Activated naive CD4-positive, alpha-beta T cell treated with anti-CD3 and anti-CD28 coated beads, Interleukin-2, amount 10 ng/mL, durations not matched to agents 7 days and 5 days (primary cell): ENCODE measurements around the gene LCE2B.
A peak's percentile ranks its signal among the peaks of the same experiment; 100 is the strongest.
"Not testable (repeated sequence)": the region's sequence is repeated elsewhere in the genome, so short reads cannot be mapped to it uniquely, and the experiment has no call there.

Experiments
- CTCF ChIA-PET: fragments of 350-600 bp; sonication (Branson Sonifier 250); formaldehyde crosslinking; loops from one replicate; lab custom pipeline; 2021; ENCODE audit warnings: antibody characterized with exemption; lab: Charles Lee
- DNase-seq: peaks from one replicate; pipeline ENCODE4 v3.0.0-alpha.2; 2020
- H3K27ac Mint-ChIP-seq: one replicate; pipeline ENCODE4 v1.8.0; 2021; ENCODE audit warnings: mild to moderate bottlenecking, moderate library complexity, mixed read lengths
- H3K27me3 Mint-ChIP-seq: one replicate; pipeline ENCODE4 v1.8.0; 2021; ENCODE audit warnings: mild to moderate bottlenecking, mixed read lengths
- H3K36me3 Mint-ChIP-seq: one replicate; pipeline ENCODE4 v1.8.0; 2021; ENCODE audit warnings: mixed read lengths
- H3K4me1 Mint-ChIP-seq: one replicate; pipeline ENCODE4 v1.8.0; 2021; ENCODE audit warnings: mixed read lengths
- H3K4me3 Mint-ChIP-seq: one replicate; pipeline ENCODE4 v1.8.0; 2021; ENCODE audit warnings: mild to moderate bottlenecking, moderate library complexity, mixed read lengths
- H3K9me3 Mint-ChIP-seq: one replicate; pipeline ENCODE4 v1.8.0; 2021; ENCODE audit warnings: mixed read lengths

LCE2B gene, protein sequence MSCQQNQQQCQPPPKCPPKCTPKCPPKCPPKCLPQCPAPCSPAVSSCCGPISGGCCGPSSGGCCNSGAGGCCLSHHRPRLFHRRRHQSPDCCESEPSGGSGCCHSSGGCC

DNA sequence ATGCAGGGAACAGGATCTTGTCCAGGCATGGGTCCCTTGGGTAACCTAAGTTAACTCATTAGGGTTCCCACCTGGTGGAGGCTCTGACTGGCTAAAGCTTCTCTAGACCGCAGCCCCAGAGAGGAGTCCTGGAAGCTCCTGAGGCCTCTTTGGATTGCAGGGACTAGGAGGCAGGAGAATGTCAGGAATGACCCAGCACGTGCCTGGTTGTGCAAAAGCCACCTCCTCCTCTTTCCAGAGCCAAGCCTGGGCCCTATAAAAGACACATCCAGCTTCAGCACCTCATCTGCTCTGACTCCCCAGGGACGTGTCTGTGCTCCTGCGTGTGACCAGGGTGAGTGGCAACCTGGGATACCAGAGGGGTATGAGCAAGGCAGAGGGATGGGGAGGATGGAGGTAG is at the start of gene LCE2B:
TSS of gene LCE2B (plus strand) at position 301 of the 400 bp plus-strand sequence. CDS start 721 bp downstream, outside the sequence.
- not testable (repeated sequence) for H3K4me1 Mint-ChIP-seq, H3K27me3 Mint-ChIP-seq, H3K36me3 Mint-ChIP-seq

DNA sequence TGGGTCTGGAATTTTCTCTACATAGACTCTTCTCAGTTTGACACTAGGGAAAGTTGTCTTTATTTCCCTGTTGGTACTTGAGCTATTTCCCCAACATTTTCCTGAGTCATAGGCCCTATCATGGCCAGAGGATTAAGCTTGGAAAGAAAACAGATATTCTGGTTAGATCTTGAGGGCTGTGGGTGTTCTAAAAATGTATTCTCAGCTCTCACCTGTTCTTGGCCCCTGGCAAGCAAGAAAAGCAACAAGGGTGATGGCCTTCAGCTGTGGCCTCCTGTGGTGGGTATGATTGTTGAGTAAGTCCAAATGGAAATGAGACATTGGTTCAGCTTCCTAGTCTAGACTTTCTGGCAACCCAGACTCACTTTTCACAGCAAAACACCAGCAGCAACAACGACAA is 45.6 kb upstream of the LCE2B start:
- CTCF ChIA-PET = interaction anchor here (0.7 to 1.5 kb wide), 2 partner anchors 14 to 18 kb away, joined by 3 read pairs; partner anchors contain the start of gene LCE3A
- H3K27me3 Mint-ChIP-seq = peaks cover 4% of the 10 kb centered on the region

More for the DNA sequence above, at the start of gene LCE2B:
- H3K4me3 Mint-ChIP-seq, H3K9me3 Mint-ChIP-seq, DNase-seq, CTCF ChIA-PET, H3K27ac Mint-ChIP-seq: not testable (repeated sequence)

DNA sequence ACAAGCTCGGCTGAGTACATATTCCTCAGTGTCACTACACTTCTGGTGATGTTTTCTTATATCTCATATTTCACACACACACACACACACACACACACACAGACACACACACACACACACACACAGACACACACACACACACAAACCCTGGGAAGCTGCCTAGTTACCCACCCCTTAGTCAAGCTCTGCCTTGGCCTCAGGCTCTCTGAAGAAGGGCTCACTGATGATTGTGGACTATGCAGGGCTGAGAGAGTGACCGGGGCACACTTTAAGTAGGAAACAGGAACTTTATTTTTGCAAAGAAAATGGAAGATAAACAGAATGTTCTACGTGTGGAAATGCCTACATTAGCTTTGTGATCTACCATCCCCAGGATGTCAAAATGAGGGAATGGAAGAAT is 42.0 kb upstream of the LCE2B start:
- Mint-ChIP-seq H3K36me3 (no peaks in the 10 kb centered on the region), H3K4me1 (no peaks in the 10 kb centered on the region), H3K27ac (no peak overlapping the region), H3K9me3 (no peaks in the 10 kb centered on the region), H3K27me3 (peaks cover 4% of the 10 kb centered on the region), H3K4me3 (no peak overlapping the region)
- DNase-seq = no peak
- CTCF ChIA-PET = interaction anchor here (0.8 to 1.3 kb wide), 3 partner anchors 10 to 12 kb away, joined by 3 read pairs; no protein-coding TSS in a partner anchor

More for the DNA sequence above, 45.6 kb upstream of the LCE2B start:
- H3K4me1 Mint-ChIP-seq = no peaks in the 10 kb centered on the region
- H3K27ac Mint-ChIP-seq = no peak overlapping the region
- no peak overlapping the region for H3K4me3 Mint-ChIP-seq
- no peaks in the 10 kb centered on the region for H3K9me3 Mint-ChIP-seq
- no peaks in the 10 kb centered on the region for H3K36me3 Mint-ChIP-seq
- no peak for DNase-seq

DNA sequence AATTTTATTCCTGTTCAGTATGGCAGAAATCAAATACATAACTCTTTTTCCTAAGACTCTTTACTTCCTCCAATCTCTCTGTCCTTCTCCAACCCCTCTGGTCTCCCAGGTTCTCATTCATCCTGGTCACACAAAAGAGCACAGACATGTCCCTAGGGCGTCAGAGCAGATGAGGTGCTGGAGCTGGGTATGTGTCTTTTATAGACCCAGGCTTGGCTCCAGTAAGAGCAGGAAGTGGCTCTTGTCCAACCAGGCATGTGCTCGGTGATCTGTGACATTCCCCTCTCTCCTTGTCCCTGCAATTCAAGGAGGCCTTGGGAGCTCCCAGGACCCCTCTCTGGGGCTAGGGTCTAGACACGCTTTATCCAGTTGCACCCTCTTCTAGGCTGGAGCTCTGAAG is 40.8 kb upstream of the LCE2B start:
- H3K4me1 Mint-ChIP-seq = no peaks in the 10 kb centered on the region
- H3K27me3 Mint-ChIP-seq = peaks cover 10% of the 10 kb centered on the region
- no peak overlapping the region for H3K4me3 Mint-ChIP-seq
- no peak overlapping the region for H3K27ac Mint-ChIP-seq
- no peak for DNase-seq
- H3K9me3 Mint-ChIP-seq = no peaks in the 10 kb centered on the region
- CTCF ChIA-PET = no interaction called here
- no peaks in the 10 kb centered on the region for H3K36me3 Mint-ChIP-seq

DNA sequence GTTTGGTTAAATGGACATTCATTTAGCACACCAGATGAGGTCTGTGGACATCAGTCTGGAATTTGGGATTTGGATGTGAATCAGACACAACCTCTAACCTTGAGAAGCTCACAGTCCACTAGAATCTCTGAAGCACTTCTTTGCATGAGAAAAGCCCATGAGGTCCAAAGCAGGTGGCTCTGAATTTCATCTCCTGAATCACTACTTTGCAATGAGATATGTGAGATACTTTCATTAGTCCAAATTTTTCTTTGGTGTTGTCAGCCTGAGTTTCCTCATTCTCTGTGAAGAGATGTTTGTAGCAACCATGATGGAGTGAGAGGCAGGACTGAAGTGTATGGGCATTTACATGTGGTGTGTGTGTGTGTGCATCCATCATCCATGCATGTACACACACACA is 39.3 kb upstream of the LCE2B start:
- Mint-ChIP-seq H3K9me3 (no peaks in the 10 kb centered on the region), H3K36me3 (no peaks in the 10 kb centered on the region), H3K27me3 (peaks cover 15% of the 10 kb centered on the region), H3K4me1 (no peaks in the 10 kb centered on the region), H3K4me3 (no peak overlapping the region), H3K27ac (no peak overlapping the region)
- no peak for DNase-seq
- CTCF ChIA-PET = no interaction called here

DNA sequence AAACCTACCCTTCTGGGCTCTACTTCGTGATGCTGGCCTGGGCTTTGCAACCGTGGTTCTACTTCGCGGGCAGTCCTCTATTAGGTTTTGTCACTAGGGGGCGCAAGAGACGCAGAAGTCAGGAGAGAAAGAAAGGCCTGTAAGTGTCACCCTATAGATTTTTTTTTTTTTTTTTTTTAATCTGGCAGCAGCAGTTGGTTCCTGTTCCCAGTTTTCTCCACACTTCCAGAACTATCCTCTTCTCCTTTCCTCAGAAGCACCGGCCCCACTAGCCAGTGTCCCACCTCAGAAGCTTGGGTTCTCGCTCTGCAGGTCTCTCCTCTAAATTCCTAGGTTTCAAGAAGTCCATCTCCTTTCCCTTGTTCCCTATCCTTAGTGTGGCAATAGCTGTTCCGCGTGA is 31.8 kb upstream of the LCE2B start:
- Mint-ChIP-seq H3K9me3 (no peaks in the 10 kb centered on the region), H3K36me3 (no peaks in the 10 kb centered on the region), H3K4me1 (no peaks in the 10 kb centered on the region), H3K27ac (no peak overlapping the region), H3K27me3 (peaks cover 18% of the 10 kb centered on the region), H3K4me3 (no peak overlapping the region)
- peak; percentile 69 for DNase-seq
- CTCF ChIA-PET = interaction anchor here (0.6 to 1.6 kb wide), 16 partner anchors 8 to 1607 kb away, joined by 3 to 7 read pairs (median 3); partner anchors contain the start of gene LCE3A

DNA sequence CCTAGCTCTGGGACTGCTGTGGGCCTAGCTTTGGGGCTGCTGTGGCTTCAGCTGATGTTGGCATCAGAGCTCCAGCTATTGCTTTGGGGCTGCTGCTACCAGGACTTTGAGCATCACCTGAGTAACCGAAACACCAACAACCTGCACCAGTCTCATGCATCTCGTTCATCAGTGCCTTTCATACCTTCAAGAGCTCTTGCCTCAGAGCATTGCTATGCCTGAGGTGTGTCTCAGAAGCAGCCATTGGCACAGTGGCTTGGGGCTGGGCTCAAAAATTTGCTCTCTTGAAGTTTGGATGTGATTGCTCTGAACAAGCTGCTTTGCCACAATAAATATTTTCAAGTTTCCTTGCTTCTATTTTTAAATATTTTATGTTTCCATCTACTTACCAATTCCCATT is 29.5 kb upstream of the LCE2B start:
- no peaks in the 10 kb centered on the region for H3K9me3 Mint-ChIP-seq
- no peak for DNase-seq
- no peaks in the 10 kb centered on the region for H3K36me3 Mint-ChIP-seq
- no peaks in the 10 kb centered on the region for H3K4me1 Mint-ChIP-seq
- no peak overlapping the region for H3K4me3 Mint-ChIP-seq
- H3K27me3 Mint-ChIP-seq = peaks cover 9% of the 10 kb centered on the region
- no peak overlapping the region for H3K27ac Mint-ChIP-seq
- CTCF ChIA-PET = interaction anchor here (0.8 to 1.1 kb wide), 2 partner anchors 12 to 570 kb away, joined by 3 to 4 read pairs; no protein-coding TSS in a partner anchor

DNA sequence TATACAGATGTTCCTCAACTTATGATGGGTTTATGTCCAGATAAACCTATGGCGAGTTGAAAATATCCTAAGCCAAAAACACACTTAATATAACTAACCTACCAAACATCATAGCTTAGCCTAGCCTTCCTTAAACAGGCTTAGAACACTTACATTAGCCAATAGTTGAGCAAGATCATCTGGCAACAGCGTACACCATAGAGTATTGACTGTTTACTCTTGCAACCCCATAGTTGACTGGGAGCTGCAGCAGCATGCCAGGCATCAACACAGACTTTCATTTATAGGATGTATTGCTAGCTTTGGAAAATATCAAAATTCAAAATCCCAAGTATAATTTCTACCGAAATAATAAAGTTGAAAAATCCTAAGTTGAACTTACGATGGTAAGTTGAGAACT is 28.2 kb upstream of the LCE2B start:
- H3K4me1 Mint-ChIP-seq = no peaks in the 10 kb centered on the region
- CTCF ChIA-PET = no interaction called here
- no peak overlapping the region for H3K27ac Mint-ChIP-seq
- no peaks in the 10 kb centered on the region for H3K9me3 Mint-ChIP-seq
- H3K27me3 Mint-ChIP-seq = peaks cover 6% of the 10 kb centered on the region
- no peak for DNase-seq
- H3K4me3 Mint-ChIP-seq = no peak overlapping the region
- no peaks in the 10 kb centered on the region for H3K36me3 Mint-ChIP-seq

DNA sequence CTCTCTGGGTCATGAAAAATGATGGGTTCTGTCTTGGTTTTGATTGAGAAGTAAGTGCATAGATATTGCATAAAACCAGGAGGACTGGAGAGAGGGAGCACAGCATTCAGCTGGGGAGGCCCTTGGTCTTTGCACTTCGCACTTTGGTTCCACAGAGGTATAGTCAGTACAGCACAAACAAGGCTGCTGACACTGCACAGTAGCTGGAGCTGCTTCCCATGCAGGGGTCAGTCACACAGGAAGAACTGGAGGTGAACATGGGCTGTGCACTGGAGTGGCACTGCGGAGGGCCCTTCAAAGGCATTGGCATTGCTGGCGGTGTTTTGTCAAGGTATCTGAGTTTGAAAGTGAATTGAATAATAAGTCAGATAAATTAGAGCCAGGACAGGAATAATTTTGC is 27.3 kb upstream of the LCE2B start:
- Mint-ChIP-seq H3K36me3 (no peaks in the 10 kb centered on the region), H3K9me3 (no peaks in the 10 kb centered on the region), H3K27ac (no peak overlapping the region), H3K4me1 (no peaks in the 10 kb centered on the region), H3K4me3 (no peak overlapping the region), H3K27me3 (peaks cover 6% of the 10 kb centered on the region)
- CTCF ChIA-PET = no interaction called here
- DNase-seq = no peak

DNA sequence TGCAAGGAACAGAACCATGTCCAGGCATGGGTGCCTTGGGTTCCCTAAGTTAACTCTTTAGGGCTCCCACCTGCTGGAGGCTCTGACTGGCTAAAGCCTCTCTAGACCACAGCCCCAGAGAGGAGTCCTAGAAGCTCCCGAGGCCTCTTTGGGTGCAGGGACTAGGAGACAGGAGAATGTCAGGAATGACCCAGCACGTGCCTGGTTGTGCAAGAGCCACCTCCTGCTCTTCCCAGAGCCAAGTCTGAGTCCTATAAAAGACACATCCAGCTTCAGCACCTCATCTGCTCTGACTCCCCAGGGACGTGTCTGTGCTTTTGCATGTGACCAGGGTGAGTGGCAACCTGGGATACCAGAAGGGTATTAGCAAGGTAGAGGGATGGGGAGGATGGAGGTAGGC is 22.8 kb upstream of the LCE2B start, which contains the start of gene LCE2D:
TSS of gene LCE2D (plus strand) at position 283 of the 400 bp plus-strand sequence. CDS start 726 bp downstream, outside the sequence.
- Mint-ChIP-seq H3K9me3 (no peaks in the 10 kb centered on the region), H3K27ac (no peak within 1 kb of the TSS), H3K36me3 (no peaks in the 10 kb centered on the region), H3K4me1 (no peaks in the 10 kb centered on the region), H3K4me3 (no peak within 1 kb of the TSS), H3K27me3 (no peaks in the 10 kb centered on the region)
- CTCF ChIA-PET = interaction anchor here (1.1 kb wide), 1 partner anchor 9 kb away, joined by 4 read pairs; no protein-coding TSS in a partner anchor
- no peak for DNase-seq

DNA sequence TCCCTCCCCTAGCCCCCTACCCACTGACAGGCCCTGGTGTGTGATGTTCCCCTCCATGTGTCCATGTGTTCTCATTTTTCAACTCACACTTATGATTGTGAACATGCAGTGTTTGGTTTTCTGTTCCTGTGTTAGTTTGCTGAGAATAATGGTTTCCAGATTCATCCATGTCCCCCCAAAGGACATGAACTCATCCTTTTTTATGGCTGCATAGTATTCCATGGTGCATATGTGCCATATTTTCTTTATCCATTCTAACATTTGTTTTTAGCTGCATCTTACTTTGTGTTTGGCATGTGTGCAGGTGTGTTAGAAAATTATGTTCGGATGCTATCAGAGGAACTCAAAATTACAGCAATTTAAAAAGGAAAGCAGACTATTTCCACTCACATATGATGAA is 19.8 kb upstream of the LCE2B start:
- H3K4me3 Mint-ChIP-seq, H3K4me1 Mint-ChIP-seq, H3K36me3 Mint-ChIP-seq, H3K27ac Mint-ChIP-seq, H3K27me3 Mint-ChIP-seq, H3K9me3 Mint-ChIP-seq, DNase-seq, CTCF ChIA-PET: not testable (repeated sequence)

DNA sequence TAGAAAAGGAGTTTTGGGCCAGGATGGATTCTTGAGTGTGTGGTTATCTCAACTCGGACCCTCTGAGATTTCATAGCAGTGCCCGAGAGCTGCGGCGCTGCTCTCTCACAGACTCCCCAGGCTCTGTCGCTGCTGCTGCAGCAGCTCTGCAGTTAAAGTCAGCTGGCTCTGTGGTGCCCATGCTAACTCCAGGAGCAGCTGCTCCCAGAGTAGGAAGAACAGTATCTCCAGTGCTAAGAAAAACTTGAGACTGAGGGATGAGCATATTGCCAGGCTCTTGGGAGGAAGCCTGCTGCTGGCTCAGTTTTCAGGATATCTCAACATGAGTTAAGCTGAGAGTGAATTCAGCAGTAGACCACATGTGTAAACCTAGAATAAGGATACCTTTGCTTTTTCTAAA is 18.3 kb upstream of the LCE2B start:
- no peak for DNase-seq
- Mint-ChIP-seq H3K36me3 (no peaks in the 10 kb centered on the region), H3K27ac (no peak overlapping the region), H3K9me3 (no peaks in the 10 kb centered on the region), H3K4me1 (no peaks in the 10 kb centered on the region), H3K27me3 (peaks cover 4% of the 10 kb centered on the region), H3K4me3 (no peak overlapping the region)
- CTCF ChIA-PET = no interaction called here

DNA sequence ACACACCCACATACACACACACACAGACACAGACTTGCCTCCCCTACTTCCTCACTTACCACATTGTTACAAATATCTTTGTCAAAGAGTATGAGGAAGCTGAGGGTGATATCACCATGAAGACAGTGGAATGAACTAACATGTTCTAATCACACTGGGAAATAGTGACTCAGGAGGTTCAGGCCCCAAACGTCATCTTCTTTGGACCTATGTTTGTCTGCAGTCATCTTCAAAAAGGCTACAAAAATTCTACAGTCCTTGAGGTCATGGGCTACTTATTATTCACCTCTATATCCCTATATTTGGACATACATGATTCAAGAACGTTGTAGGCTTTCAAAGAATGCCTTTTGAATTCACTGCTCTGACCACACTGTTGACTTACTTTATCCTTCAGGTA is 12.9 kb upstream of the LCE2B start:
- Mint-ChIP-seq H3K36me3 (no peaks in the 10 kb centered on the region), H3K4me1 (no peaks in the 10 kb centered on the region)
- no peak for DNase-seq

DNA sequence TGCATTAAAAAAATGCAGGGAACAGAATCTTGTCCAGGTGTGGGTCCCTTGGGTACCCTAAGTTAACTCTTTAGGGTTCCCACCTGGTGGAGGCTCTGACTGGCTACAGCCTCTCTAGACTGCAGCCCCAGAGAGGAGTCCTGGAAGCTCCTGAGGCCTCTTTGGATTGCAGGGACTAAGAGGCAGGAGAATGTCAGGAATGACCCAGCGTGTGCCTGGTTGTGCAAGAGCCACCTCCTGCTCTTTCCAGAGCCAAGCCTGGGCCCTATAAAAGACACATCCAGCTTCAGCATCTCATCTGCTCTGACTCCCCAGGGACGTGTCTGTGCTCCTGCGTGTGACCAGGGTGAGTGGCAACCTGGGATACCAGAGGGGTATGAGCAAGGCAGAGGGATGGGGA is 10.9 kb upstream of the LCE2B start, which contains the start of gene LCE2C:
TSS of gene LCE2C (plus strand) at position 297 of the 400 bp plus-strand sequence. CDS start 737 bp downstream, outside the sequence.
- CTCF ChIA-PET, DNase-seq, H3K4me3 Mint-ChIP-seq, H3K9me3 Mint-ChIP-seq, H3K36me3 Mint-ChIP-seq, H3K27ac Mint-ChIP-seq, H3K4me1 Mint-ChIP-seq: not testable (repeated sequence)
- H3K27me3 Mint-ChIP-seq = peaks cover 13% of the 10 kb centered on the region

More for the DNA sequence above, 12.9 kb upstream of the LCE2B start:
- no peak overlapping the region for H3K27ac Mint-ChIP-seq
- no peaks in the 10 kb centered on the region for H3K9me3 Mint-ChIP-seq
- CTCF ChIA-PET = no interaction called here
- peaks cover 4% of the 10 kb centered on the region for H3K27me3 Mint-ChIP-seq
- H3K4me3 Mint-ChIP-seq = no peak overlapping the region

DNA sequence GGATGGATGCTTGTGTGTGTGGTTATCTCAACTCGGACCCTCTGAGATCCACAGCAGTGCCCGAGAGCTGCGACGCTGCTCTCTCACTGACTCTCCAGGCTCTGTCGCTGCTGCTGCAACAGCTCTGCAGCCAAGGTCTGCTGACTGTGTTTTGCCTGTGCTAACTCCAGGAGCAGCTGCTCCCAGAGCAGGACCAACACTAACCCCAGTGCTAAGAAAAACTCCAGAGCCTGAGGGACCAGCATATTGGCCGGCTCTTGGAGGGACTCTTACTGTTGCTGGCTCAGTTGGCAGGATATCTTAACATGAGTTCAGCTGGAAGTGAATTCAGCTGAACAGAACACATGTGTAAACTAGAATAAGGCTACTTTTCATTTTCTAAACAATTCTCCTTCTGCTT is 6.5 kb upstream of the LCE2B start:
- Mint-ChIP-seq H3K4me1 (no peaks in the 10 kb centered on the region), H3K4me3 (no peak overlapping the region), H3K27me3 (peaks cover 10% of the 10 kb centered on the region), H3K27ac (no peak overlapping the region), H3K9me3 (no peaks in the 10 kb centered on the region), H3K36me3 (no peaks in the 10 kb centered on the region)
- DNase-seq = no peak
- CTCF ChIA-PET = no interaction called here
